Suppressor macrophage treated with lipopolysaccharide for 1 hour (primary cell): ENCODE measurements around the gene TNNI3K.

Experiments used
- DNase-seq, 3 donors: peaks; one replicate each; pipeline ENCODE4 v3.0.0-alpha.2; 2020 to 2022

TNNI3K gene

GRCh38 chr1:74396462-74396861 lies 161.3 kb downstream of the TNNI3K start:
- DNase-seq: no peak

GRCh38 chr1:74396933-74397332 lies 161.7 kb downstream of the TNNI3K start:
- DNase-seq: no peak

- no peak for DNase-seq
Observed at GRCh38 chr1:74399249-74399648, 164.1 kb downstream of the TNNI3K start.

GRCh38 chr1:74402873-74403272 lies 167.7 kb downstream of the TNNI3K start:
- DNase-seq: no peak

GRCh38 chr1:74403606-74404005 lies 168.4 kb downstream of the TNNI3K start:
- no peak for DNase-seq

- no peak for DNase-seq
Observed at GRCh38 chr1:74406759-74407158, 171.6 kb downstream of the TNNI3K start.

- no peak for DNase-seq
Observed at GRCh38 chr1:74407902-74408301, 172.7 kb downstream of the TNNI3K start.

GRCh38 chr1:74412244-74412643 lies 177.1 kb downstream of the TNNI3K start:
- no peak for DNase-seq

GRCh38 chr1:74415935-74416334 lies 180.7 kb downstream of the TNNI3K start:
- no peak for DNase-seq

GRCh38 chr1:74419611-74420010 lies 184.4 kb downstream of the TNNI3K start:
- DNase-seq: no peak

- DNase-seq: no peak
Observed at GRCh38 chr1:74420467-74420866, 185.3 kb downstream of the TNNI3K start.

GRCh38 chr1:74422421-74423292 lies 187.5 kb downstream of the TNNI3K start:
- no peak for DNase-seq

GRCh38 chr1:74423471-74423870 lies 188.3 kb downstream of the TNNI3K start:
- DNase-seq: no peak

GRCh38 chr1:74425676-74426075 lies 190.5 kb downstream of the TNNI3K start:
- DNase-seq: no peak

GRCh38 chr1:74426208-74426937 lies 191.2 kb downstream of the TNNI3K start:
- no peak for DNase-seq

- no peak for DNase-seq
Observed at GRCh38 chr1:74427681-74428080, 192.5 kb downstream of the TNNI3K start.

- no peak for DNase-seq
Observed at GRCh38 chr1:74429580-74429979, 194.4 kb downstream of the TNNI3K start.

GRCh38 chr1:74430342-74430934 lies 195.3 kb downstream of the TNNI3K start:
- DNase-seq: no peak

GRCh38 chr1:74431531-74431930 lies 196.3 kb downstream of the TNNI3K start:
- no peak for DNase-seq

- no peak for DNase-seq
Observed at GRCh38 chr1:74432325-74432724, 197.1 kb downstream of the TNNI3K start.

- no peak for DNase-seq
Observed at GRCh38 chr1:74434321-74434720, 199.1 kb downstream of the TNNI3K start.

GRCh38 chr1:74436078-74436477 lies 200.9 kb downstream of the TNNI3K start:
- no peak for DNase-seq

- no peak for DNase-seq
Observed at GRCh38 chr1:74437035-74437434, 201.8 kb downstream of the TNNI3K start.

- no peak for DNase-seq
Observed at GRCh38 chr1:74452035-74452434, 216.8 kb downstream of the TNNI3K start.
